Right atrium auricular region (tissue), 2 donors: ENCODE results near the gene RGSL1. TPM values are rescaled to one million over a fixed set of nuclear protein-coding genes. Genes with fewer than 3 reads are reported as not detected.

ENCODE experiments used
- DNase-seq: peaks from one replicate; pipeline ENCODE4 v3.0.0-alpha.2; 2019; ENCODE audit warnings: low spot score
- H3K27ac ChIP-seq, 2 donors: fragments of 200-600 bp; sonication (generic); 1 replicate in 1 of 2; 2 replicates in 1 of 2; pipeline ENCODE4 v1.5.1; 2016 to 2019
- H3K27me3 ChIP-seq, 2 donors: fragments of 200-600 bp; sonication (generic); one replicate each; pipeline versions ENCODE4 v1.5.1 to v1.6.0; 2017 to 2019
- H3K36me3 ChIP-seq: fragments of 200-600 bp; sonication (generic); one replicate; pipeline ENCODE4 v1.5.1; 2016
- H3K4me1 ChIP-seq, 2 donors: fragments of 200-600 bp; sonication (generic); one replicate each; pipeline versions ENCODE4 v1.5.1 to v1.6.0; 2017 to 2019
- H3K4me3 ChIP-seq, 2 donors: fragments of 200-600 bp; sonication (generic); 1 replicate in 1 of 2; 2 replicates in 1 of 2; pipeline ENCODE4 v1.5.1; 2017 to 2019; ENCODE audit warnings: mild to moderate bottlenecking in 1 of 2, moderate library complexity in 1 of 2
- H3K9me3 ChIP-seq, 2 donors: fragments of 200-600 bp; sonication (generic); one replicate each; pipeline ENCODE4 v1.5.1; 2019
- total RNA-seq, 2 donors: library from RNA; depleted of rRNA; stranded (reverse); fragments of >200 nt; gene quantifications; one replicate each; pipeline ENCODE4 v1.1.0, GENCODE V29; 2016
- TF ChIP-seq, protein P1 (sequence below), 2 donors: fragments of 200-600 bp; sonication (generic); IDR thresholded peaks; one replicate each; pipeline ENCODE4 v1.5.1; 2019; ENCODE audit warnings: antibody characterized with exemption in 2 of 2

Gene RGSL1
- total RNA-seq, 2 donors from 2014 or later, result not detected

DNA sequence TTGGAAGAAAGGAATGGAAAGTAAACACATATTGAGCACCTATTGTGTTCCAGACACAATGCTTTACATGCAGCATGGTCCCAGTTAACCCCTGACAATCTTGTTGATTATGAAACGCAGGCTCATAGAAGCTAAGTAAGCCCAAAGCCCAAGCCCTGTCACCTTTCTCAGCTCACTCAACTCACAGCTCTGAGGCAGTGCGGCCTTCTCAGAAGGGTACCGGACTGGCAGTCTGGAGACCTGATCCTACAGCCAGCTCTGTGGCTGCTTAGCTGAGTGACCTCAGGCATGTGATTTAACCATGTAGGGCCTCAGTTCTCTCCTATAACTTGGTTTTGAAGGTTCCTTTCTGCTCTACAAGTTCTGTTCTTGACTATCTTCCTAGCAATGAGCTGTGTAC is 139.6 kb downstream of the RGSL1 start:
- peak overlapping the region in 1 of 2 donors; percentile 83 for H3K27ac ChIP-seq
- peaks cover 4% of the 10 kb centered on the region for H3K36me3 ChIP-seq
- DNase-seq, result no peak
- no peaks in the 10 kb centered on the region for H3K9me3 ChIP-seq
- TF ChIP-seq, protein P1, sequence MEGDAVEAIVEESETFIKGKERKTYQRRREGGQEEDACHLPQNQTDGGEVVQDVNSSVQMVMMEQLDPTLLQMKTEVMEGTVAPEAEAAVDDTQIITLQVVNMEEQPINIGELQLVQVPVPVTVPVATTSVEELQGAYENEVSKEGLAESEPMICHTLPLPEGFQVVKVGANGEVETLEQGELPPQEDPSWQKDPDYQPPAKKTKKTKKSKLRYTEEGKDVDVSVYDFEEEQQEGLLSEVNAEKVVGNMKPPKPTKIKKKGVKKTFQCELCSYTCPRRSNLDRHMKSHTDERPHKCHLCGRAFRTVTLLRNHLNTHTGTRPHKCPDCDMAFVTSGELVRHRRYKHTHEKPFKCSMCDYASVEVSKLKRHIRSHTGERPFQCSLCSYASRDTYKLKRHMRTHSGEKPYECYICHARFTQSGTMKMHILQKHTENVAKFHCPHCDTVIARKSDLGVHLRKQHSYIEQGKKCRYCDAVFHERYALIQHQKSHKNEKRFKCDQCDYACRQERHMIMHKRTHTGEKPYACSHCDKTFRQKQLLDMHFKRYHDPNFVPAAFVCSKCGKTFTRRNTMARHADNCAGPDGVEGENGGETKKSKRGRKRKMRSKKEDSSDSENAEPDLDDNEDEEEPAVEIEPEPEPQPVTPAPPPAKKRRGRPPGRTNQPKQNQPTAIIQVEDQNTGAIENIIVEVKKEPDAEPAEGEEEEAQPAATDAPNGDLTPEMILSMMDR (IDR thresholded peaks at IDR 0.05), result no peak
- H3K27me3 ChIP-seq, result no peaks in the 10 kb centered on the region
- peak overlapping the region in 1 of 2 donors; percentile 73 for H3K4me3 ChIP-seq
- H3K4me1 ChIP-seq, result peaks cover 0 to 13% of the 10 kb centered on the region in 2 donors

DNA sequence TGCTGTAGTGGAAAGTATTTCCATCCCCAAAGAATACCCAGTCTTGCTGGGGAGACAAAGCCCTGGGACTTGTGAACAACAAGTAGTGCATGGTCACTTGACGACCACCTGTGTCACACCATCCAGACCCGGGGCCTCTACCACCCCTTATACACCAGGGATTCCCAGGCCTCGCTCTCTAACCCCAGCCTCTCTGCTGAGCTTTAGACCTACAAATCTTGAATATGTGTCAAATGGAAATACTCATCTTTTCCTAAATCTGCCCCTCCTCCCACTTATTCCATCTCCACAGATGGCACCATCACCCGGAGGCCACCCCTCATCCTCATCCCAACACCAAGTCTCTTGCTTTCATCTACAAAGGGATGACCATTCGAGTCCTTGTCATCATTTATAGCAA is 140.0 kb downstream of the RGSL1 start:
- no peaks in the 10 kb centered on the region for H3K27me3 ChIP-seq
- H3K27ac ChIP-seq, result no peak overlapping the region
- DNase-seq, result no peak

GRCh38 chr1:182595641-182596240 is 145.8 kb downstream of the RGSL1 start:
- Histone ChIP-seq H3K27me3 (no peaks in the 10 kb centered on the region), H3K4me3 (no peak overlapping the region), H3K9me3 (no peaks in the 10 kb centered on the region), H3K27ac (no peak overlapping the region), H3K4me1 (no peaks in the 10 kb centered on the region), H3K36me3 (no peaks in the 10 kb centered on the region)
- peak; percentile 79 for DNase-seq
- TF ChIP-seq, protein P1 (IDR thresholded peaks at IDR 0.05), result peak; percentile 80 to 88

More for the DNA sequence above, 140.0 kb downstream of the RGSL1 start:
- Histone ChIP-seq H3K36me3 (peaks cover 4% of the 10 kb centered on the region), H3K4me1 (peaks cover 0 to 11% of the 10 kb centered on the region in 2 donors), H3K9me3 (no peaks in the 10 kb centered on the region), H3K4me3 (no peak overlapping the region)
- TF ChIP-seq, protein P1 (IDR thresholded peaks at IDR 0.05), result no peak

- no peaks in the 10 kb centered on the region for H3K9me3 ChIP-seq
- no peak for DNase-seq
- no peak overlapping the region for H3K4me3 ChIP-seq
These were observed 147.0 kb downstream of the RGSL1 start for GRCh38 chr1:182596934-182597333.

DNA sequence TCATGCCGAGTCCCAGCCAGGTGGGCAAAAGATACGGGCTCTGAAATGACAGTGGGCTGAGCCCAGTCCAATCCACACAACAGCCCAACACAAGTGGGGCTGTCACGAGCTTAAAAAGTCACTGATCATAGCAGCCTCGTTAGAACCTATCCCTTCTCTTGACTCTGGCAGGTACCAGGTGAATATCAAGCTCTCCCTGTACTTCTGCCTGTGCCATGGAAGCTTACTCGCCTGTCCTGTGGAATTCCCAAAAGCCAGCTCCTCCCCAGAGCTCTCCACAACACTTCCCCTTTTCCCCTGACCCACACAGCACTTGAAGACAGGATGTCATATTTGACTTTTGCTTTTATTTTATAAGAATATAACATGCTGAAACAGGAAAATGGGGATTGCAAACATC is 148.3 kb downstream of the RGSL1 start:
- H3K27me3 ChIP-seq, result no peaks in the 10 kb centered on the region
- H3K4me3 ChIP-seq, result no peak overlapping the region
- H3K9me3 ChIP-seq, result no peaks in the 10 kb centered on the region
- H3K4me1 ChIP-seq, result peaks cover 0 to 9% of the 10 kb centered on the region in 2 donors
- no peak overlapping the region for H3K27ac ChIP-seq
- no peaks in the 10 kb centered on the region for H3K36me3 ChIP-seq
- TF ChIP-seq, protein P1 (IDR thresholded peaks at IDR 0.05), result no peak
- no peak for DNase-seq

More at GRCh38 chr1:182596934-182597333, 147.0 kb downstream of the RGSL1 start:
- no peaks in the 10 kb centered on the region for H3K36me3 ChIP-seq
- no peaks in the 10 kb centered on the region for H3K27me3 ChIP-seq
- H3K4me1 ChIP-seq, result peaks cover 0 to 6% of the 10 kb centered on the region in 2 donors
- TF ChIP-seq, protein P1 (IDR thresholded peaks at IDR 0.05), result no peak
- H3K27ac ChIP-seq, result no peak overlapping the region

GRCh38 chr1:182599339-182599738 is 149.4 kb downstream of the RGSL1 start:
- H3K4me1 ChIP-seq, result peaks cover 0 to 16% of the 10 kb centered on the region in 2 donors
- H3K27ac ChIP-seq, result no peak overlapping the region
- TF ChIP-seq, protein P1 (IDR thresholded peaks at IDR 0.05), result no peak
- no peaks in the 10 kb centered on the region for H3K36me3 ChIP-seq
- no peak for DNase-seq
- no peaks in the 10 kb centered on the region for H3K27me3 ChIP-seq
- H3K9me3 ChIP-seq, result no peaks in the 10 kb centered on the region
- H3K4me3 ChIP-seq, result no peak overlapping the region
